SK-N-SH treated with all-trans-retinoic acid at 6 μM for 48 hours (cell line): ENCODE results near the gene OR1M1.

ENCODE experiments used
- PATZ1 ChIP-seq: fragments of 250-450 bp; sonication (Bioruptor Pico); IDR thresholded peaks from 2 replicates; pipeline ENCODE4 v1.8.0; 2020; ENCODE audit warnings: mild to moderate bottlenecking, moderate library complexity, borderline replicate concordance
- ZNF565 ChIP-seq: fragments of 450-650 bp; formaldehyde crosslinking; conservative IDR thresholded peaks from 2 replicates; pipeline ENCODE4 v1.5.0; 2020; ENCODE audit warnings: low read depth, mild to moderate bottlenecking, moderate library complexity

GRCh38 chr19:9140159-9140874 lies 53.5 kb downstream of the OR1M1 start, which contains the start of gene ZNF317:
- no peak for TF ChIP-seq ZNF565 (CRISPR knock-in tag)
- TF ChIP-seq PATZ1 = no peak
